Astrocyte of the hippocampus (primary cell): ENCODE data around the gene COL6A3.

Experiments used
- DNase-seq: peaks from one replicate; pipeline ENCODE4 v3.0.0; 2011; ENCODE audit warnings: low read depth, low spot score

Gene COL6A3

GRCh38 chr2:237413777-237414661 is at the start of gene COL6A3:
Gene COL6A3 (minus strand): TSS chr2:237414164. CDS start chr2:237396817, 17,347 bp downstream.
- DNase-seq = no peak

- DNase-seq = peak; percentile 52
These were observed 45.8 kb upstream of the COL6A3 start for GRCh38 chr2:237459741-237460174.

- no peak for DNase-seq
These were observed 45.3 kb upstream of the COL6A3 start for GRCh38 chr2:237459226-237459625.

- DNase-seq = no peak
These were observed 44.6 kb upstream of the COL6A3 start for GRCh38 chr2:237458519-237458918.

- no peak for DNase-seq
These were observed 43.5 kb upstream of the COL6A3 start for GRCh38 chr2:237457388-237457941.

GRCh38 chr2:237456200-237456843 is 42.4 kb upstream of the COL6A3 start:
- DNase-seq = peak; percentile 87

GRCh38 chr2:237455764-237456163 is 41.8 kb upstream of the COL6A3 start:
- DNase-seq = no peak

GRCh38 chr2:237453671-237454070 is 39.7 kb upstream of the COL6A3 start:
- no peak for DNase-seq

- no peak for DNase-seq
These were observed 38.9 kb upstream of the COL6A3 start for GRCh38 chr2:237452861-237453260.

- no peak for DNase-seq
These were observed 37.9 kb upstream of the COL6A3 start for GRCh38 chr2:237451643-237452469.

GRCh38 chr2:237450583-237450982 is 36.6 kb upstream of the COL6A3 start:
- DNase-seq = no peak

GRCh38 chr2:237450108-237450507 is 36.1 kb upstream of the COL6A3 start:
- DNase-seq = no peak

GRCh38 chr2:237449193-237449881 is 35.4 kb upstream of the COL6A3 start:
- DNase-seq = no peak

- no peak for DNase-seq
These were observed 34.7 kb upstream of the COL6A3 start for GRCh38 chr2:237448626-237449025.

- DNase-seq = no peak
These were observed 34.2 kb upstream of the COL6A3 start for GRCh38 chr2:237448171-237448570.

- no peak for DNase-seq
These were observed 33.5 kb upstream of the COL6A3 start for GRCh38 chr2:237447496-237447895.

- no peak for DNase-seq
These were observed 32.3 kb upstream of the COL6A3 start for GRCh38 chr2:237446338-237446665.

GRCh38 chr2:237445611-237446337 is 31.8 kb upstream of the COL6A3 start:
- DNase-seq = no peak

GRCh38 chr2:237444071-237444470 is 30.1 kb upstream of the COL6A3 start:
- DNase-seq = no peak

GRCh38 chr2:237441605-237442274 is 27.8 kb upstream of the COL6A3 start:
- peak; percentile 38 for DNase-seq
